Uterus (tissue), 4 donors: ENCODE results near the gene RTKN. TPM values are rescaled to one million over a fixed set of nuclear protein-coding genes. Genes with fewer than 3 reads are reported as not detected.

Experiments used
- DNase-seq, 2 donors: peaks; one replicate each; pipeline ENCODE4 v3.0.0-alpha.2; 2019 to 2020
- H3K27ac ChIP-seq, 2 donors: fragments of 200-600 bp; sonication (generic); 1 replicate in 1 of 2; 2 replicates in 1 of 2; pipeline ENCODE4 v1.5.1; 2016 to 2018
- H3K27me3 ChIP-seq, 2 donors: fragments of 200-600 bp; sonication (generic); one replicate each; pipeline ENCODE4 v1.5.1; 2018 to 2019; ENCODE audit warnings: control low read depth in 1 of 2
- H3K36me3 ChIP-seq, 2 donors: fragments of 200-600 bp; sonication (generic); one replicate each; pipeline ENCODE4 v1.5.1; 2019; ENCODE audit warnings: control low read depth in 1 of 2
- H3K4me1 ChIP-seq, 2 donors: fragments of 200-600 bp; sonication (generic); one replicate each; pipeline ENCODE4 v1.5.1; 2018 to 2019; ENCODE audit warnings: control low read depth in 1 of 2
- H3K4me3 ChIP-seq, 2 donors: fragments of 200-600 bp; sonication (generic); 1 replicate in 1 of 2; 2 replicates in 1 of 2; pipeline ENCODE4 v1.5.1; 2018 to 2019; ENCODE audit warnings: mild to moderate bottlenecking in 1 of 2
- H3K9me3 ChIP-seq, 2 donors: fragments of 200-600 bp; sonication (generic); one replicate each; pipeline ENCODE4 v1.5.1; 2019; ENCODE audit warnings: control low read depth in 1 of 2
- POLR2A ChIP-seq, 2 donors: fragments of 450-650 bp; IDR thresholded peaks; one replicate each; pipeline ENCODE4 v1.6.1; 2016; ENCODE audit warnings: antibody characterized with exemption in 2 of 2, mild to moderate bottlenecking in 1 of 2, moderate library complexity in 1 of 2
- intact Hi-C: fragments of 100-400 bp; cut with DNase I; formaldehyde crosslinking; loops from one replicate; pipeline ENCODE4 v1.15.1; 2023; ENCODE audit warnings: low total_unique reads
- total RNA-seq, 4 donors: library from RNA; depleted of rRNA in 3 of 4; stranded (reverse); fragments of >200 nt in 3 of 4; gene quantifications; one replicate each; pipeline versions ENCODE4 v1.1.0 to v1.2.4, GENCODE V29; 2014 to 2023
- TF ChIP-seq, protein P1 (sequence below), 4 experiments: fragments of 200-600 bp in 2 of 4; fragments of 450-650 bp in 2 of 4; sonication (generic) in 2 of 4; IDR thresholded peaks; one replicate each; pipeline ENCODE4 v1.5.1; 2016 to 2019; ENCODE audit warnings: antibody characterized with exemption in 4 of 4, mild to moderate bottlenecking in 2 of 4, moderate library complexity in 1 of 4
- donor health status: DM: yes; HTN: yes; CAD: no.

RTKN gene
- total RNA-seq, 4 donors from 2014 or later, result 9.8 to 36.3 (median 12.0) TPM

DNA sequence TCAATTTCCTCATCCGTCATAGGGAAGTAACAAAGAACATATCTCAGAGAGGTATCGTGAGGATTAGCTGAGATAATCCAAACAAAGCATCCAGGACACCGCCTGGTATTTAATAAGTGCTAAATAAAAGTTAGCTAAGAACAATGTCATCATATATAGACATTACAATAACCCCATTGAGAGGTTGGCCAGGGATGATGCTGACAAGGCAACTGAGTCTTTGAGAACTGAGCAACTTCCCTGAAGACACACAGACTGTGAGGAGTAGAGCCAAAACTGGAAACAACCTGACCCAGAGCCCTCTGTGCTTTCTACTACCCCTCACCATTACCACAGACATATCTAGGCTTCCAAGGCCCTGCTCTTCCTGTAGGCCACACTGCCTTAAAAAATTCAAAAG, 60.0 kb downstream of the RTKN start:
- intact Hi-C loops, result no loop called here
- Histone ChIP-seq H3K36me3 (no peaks in the 10 kb centered on the region), H3K27ac (no peak overlapping the region), H3K4me1 (peaks cover 5 to 17% of the 10 kb centered on the region in 2 donors), H3K9me3 (no peaks in the 10 kb centered on the region), H3K27me3 (no peaks in the 10 kb centered on the region), H3K4me3 (no peak overlapping the region)
- no peak for TF ChIP-seq POLR2A (IDR thresholded peaks at IDR 0.05)
- no peak for DNase-seq

DNA sequence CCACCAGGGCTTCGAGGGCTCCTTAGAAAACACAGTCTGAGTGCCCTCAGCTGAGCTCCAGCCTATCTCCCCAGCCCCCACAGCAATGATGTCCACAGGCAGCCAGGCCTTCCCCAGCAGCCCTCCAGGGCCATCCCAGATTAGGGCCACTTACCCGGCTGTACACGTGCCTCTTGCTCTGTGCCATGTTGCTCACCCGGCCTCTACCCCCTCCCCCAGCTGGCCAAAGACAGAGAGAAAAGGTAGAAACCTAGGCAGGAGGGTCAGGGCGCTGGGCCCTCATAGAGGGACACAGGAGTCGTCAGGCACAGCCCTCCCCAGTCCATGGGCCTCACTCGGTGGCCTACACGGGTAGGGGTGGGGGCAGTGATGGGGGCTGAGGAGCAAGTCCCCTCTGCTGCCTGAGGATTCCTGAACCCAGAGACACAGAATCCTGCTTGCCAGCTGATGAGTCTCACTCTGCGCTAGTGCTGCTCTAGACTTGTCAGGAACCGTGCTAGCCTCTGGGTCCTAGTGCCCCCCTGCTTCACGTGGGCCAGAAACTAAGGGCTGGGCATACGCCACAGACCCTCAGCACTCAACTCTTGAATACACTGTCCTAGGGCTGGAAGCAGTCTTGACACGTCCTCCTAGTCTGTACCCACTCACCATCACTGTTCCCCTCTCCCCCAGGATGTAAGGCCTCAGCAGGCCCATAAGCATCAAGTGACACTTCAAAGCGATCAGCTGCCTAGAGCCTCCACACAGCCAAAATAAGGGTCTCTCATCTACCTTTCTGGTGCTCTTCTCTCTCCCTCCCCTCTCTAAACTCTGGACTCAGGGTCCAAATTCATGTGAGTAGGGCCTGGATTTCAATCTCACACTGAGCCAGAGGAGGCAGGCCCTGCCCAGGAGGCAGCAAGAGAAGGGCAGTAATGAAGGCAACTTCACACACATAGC, 61.6 kb downstream of the RTKN start, which contains the start of gene DCTN1:
Gene DCTN1, minus strand, starts transcription at position 461 of the 939 bp plus-strand sequence. Its CDS starts 274 bp downstream, at position 187.
- intact Hi-C loops, result no loop called here
- Histone ChIP-seq H3K27ac (peak within 1 kb of the TSS; percentile 22 to 37), H3K36me3 (no peaks in the 10 kb centered on the region), H3K4me3 (peak within 1 kb of the TSS; percentile 33 to 38), H3K4me1 (peaks cover 5 to 17% of the 10 kb centered on the region in 2 donors), H3K9me3 (no peaks in the 10 kb centered on the region), H3K27me3 (no peaks in the 10 kb centered on the region)
- peak; percentile 47 to 48 for DNase-seq
- TF ChIP-seq POLR2A (IDR thresholded peaks at IDR 0.05), result no peak
- TF ChIP-seq, protein P1, sequence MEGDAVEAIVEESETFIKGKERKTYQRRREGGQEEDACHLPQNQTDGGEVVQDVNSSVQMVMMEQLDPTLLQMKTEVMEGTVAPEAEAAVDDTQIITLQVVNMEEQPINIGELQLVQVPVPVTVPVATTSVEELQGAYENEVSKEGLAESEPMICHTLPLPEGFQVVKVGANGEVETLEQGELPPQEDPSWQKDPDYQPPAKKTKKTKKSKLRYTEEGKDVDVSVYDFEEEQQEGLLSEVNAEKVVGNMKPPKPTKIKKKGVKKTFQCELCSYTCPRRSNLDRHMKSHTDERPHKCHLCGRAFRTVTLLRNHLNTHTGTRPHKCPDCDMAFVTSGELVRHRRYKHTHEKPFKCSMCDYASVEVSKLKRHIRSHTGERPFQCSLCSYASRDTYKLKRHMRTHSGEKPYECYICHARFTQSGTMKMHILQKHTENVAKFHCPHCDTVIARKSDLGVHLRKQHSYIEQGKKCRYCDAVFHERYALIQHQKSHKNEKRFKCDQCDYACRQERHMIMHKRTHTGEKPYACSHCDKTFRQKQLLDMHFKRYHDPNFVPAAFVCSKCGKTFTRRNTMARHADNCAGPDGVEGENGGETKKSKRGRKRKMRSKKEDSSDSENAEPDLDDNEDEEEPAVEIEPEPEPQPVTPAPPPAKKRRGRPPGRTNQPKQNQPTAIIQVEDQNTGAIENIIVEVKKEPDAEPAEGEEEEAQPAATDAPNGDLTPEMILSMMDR (IDR thresholded peaks at IDR 0.05), result no peak

DNA sequence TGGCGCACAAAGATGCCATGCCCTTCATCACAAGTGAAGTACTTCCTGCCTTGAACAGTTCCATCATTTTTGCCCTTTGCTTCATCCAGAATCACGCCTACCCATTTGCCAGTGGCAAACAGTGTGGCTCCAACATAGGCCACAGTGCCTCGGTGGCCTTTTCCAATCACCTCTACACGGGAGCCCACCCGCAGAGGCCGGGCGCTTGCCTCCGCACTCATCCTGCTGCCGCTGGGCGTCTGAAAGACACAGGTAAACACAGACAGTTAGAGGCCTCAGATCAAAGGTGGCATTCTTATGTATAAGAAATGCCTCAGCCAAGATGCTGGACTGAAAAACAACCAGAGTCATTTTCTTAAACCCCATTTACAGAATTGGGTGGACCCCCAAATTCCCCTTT, 63.7 kb downstream of the RTKN start:
- Histone ChIP-seq H3K4me3 (no peak overlapping the region), H3K27me3 (no peaks in the 10 kb centered on the region), H3K27ac (no peak overlapping the region), H3K4me1 (peaks cover 5 to 22% of the 10 kb centered on the region in 2 donors), H3K36me3 (no peaks in the 10 kb centered on the region), H3K9me3 (no peaks in the 10 kb centered on the region)
- intact Hi-C loops, result no loop called here
- no peak for DNase-seq
- TF ChIP-seq, protein P1 (IDR thresholded peaks at IDR 0.05), result no peak
- no peak for TF ChIP-seq POLR2A (IDR thresholded peaks at IDR 0.05)

DNA sequence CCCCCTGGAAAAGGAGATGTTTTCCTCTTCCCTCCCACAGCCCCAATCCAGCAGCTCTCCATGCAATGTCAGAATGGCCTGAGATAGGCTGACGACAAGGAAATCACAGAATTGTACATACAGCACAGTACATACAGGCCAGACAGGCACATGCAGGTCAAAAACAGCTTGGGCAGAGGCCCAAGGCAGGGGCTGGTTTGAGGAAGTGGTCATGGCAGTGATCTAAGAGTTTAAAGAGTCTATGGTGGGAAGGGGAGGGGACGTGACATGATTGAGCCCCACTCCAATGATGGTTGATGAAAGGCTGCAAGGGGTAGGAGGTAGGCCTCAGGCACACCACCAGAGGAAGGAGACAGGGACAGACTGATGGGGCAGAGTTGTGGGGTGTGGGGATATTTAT, 65.9 kb downstream of the RTKN start:
- Histone ChIP-seq H3K4me1 (peaks cover 5 to 17% of the 10 kb centered on the region in 2 donors), H3K4me3 (no peak overlapping the region), H3K9me3 (no peaks in the 10 kb centered on the region), H3K27ac (no peak overlapping the region), H3K36me3 (no peaks in the 10 kb centered on the region), H3K27me3 (no peaks in the 10 kb centered on the region)
- intact Hi-C loops, result no loop called here
- TF ChIP-seq POLR2A (IDR thresholded peaks at IDR 0.05), result no peak
- TF ChIP-seq, protein P1 (IDR thresholded peaks at IDR 0.05), result no peak
- DNase-seq, result no peak

Other genes starting within 250 kb of the RTKN start
- gene MTHFD2, start 243.3 kb downstream of the RTKN start, total RNA-seq, result 10 to 100 TPM; 32.0 to 55.5 (median 42.3) TPM
- gene SLC4A5, start 98.5 kb downstream of the RTKN start, total RNA-seq, result 10 to 100 TPM in 1 of 4 donors, 1 to 10 TPM in 3; 2.1 to 15.1 (median 5.3) TPM
- 100 to 1,000 TPM in 2 of 4 donors, 10 to 100 TPM in 2; 48.2 to 140 (median 95.0) TPM for gene DCTN1, start 61.6 kb downstream of the RTKN start, total RNA-seq
- gene C2orf81, start 20.3 kb downstream of the RTKN start, total RNA-seq, result 1 to 10 TPM in 3 of 4 donors, not detected in 1; 2.1 to 5.7 (median 2.9) TPM
- gene WDR54, start 20.2 kb downstream of the RTKN start, total RNA-seq, result 10 to 100 TPM in 3 of 4 donors, not detected in 1; 12.3 to 19.7 (median 16.3) TPM
- gene INO80B, start 13.2 kb upstream of the RTKN start, total RNA-seq, result 10 to 100 TPM; 28.5 to 63.3 (median 48.0) TPM
- gene WBP1, start 16.5 kb upstream of the RTKN start, total RNA-seq, result 10 to 100 TPM; 25.4 to 74.2 (median 50.8) TPM
- 10 to 100 TPM; 20.2 to 56.2 (median 29.8) TPM for gene MOGS, start 23.4 kb upstream of the RTKN start, total RNA-seq
- 100 to 1,000 TPM in 1 of 4 donors, 10 to 100 TPM in 2, 1 to 10 TPM in 1; 8.8 to 101 (median 45.8) TPM for gene MRPL53, start 30.7 kb upstream of the RTKN start, total RNA-seq
- 10 to 100 TPM; 10.9 to 42.8 (median 35.7) TPM for gene CCDC142, start 41.1 kb upstream of the RTKN start, total RNA-seq
- gene TTC31, start 41.1 kb upstream of the RTKN start, total RNA-seq, result 10 to 100 TPM in 3 of 4 donors, 1 to 10 TPM in 1; 8.5 to 29.2 (median 17.5) TPM
- 1 to 10 TPM in 1 of 4 donors, not detected in 3; 2.9 TPM for gene LBX2, start 57.7 kb upstream of the RTKN start, total RNA-seq
- gene PCGF1, start 65.8 kb upstream of the RTKN start, total RNA-seq, result 10 to 100 TPM in 2 of 4 donors, 1 to 10 TPM in 2; 2.9 to 11.3 (median 9.7) TPM
- under 1 TPM in 1 of 4 donors, not detected in 3; 0.55 TPM for gene TLX2, start 72.5 kb upstream of the RTKN start, total RNA-seq
- not detected for gene DQX1, start 84.3 kb upstream of the RTKN start, total RNA-seq
- gene AUP1, start 87.8 kb upstream of the RTKN start, total RNA-seq, result 10 to 100 TPM; 62.8 to 87.0 (median 70.7) TPM
- 10 to 100 TPM; 13.1 to 40.1 (median 33.9) TPM for gene HTRA2, start 88.0 kb upstream of the RTKN start, total RNA-seq
- 10 to 100 TPM in 3 of 4 donors, 1 to 10 TPM in 1; 9.5 to 26.5 (median 17.5) TPM for gene LOXL3, start 112.0 kb upstream of the RTKN start, total RNA-seq
- 10 to 100 TPM in 3 of 4 donors, under 1 TPM in 1; 0.29 to 85.0 (median 13.8) TPM for gene DOK1, start 112.8 kb upstream of the RTKN start, total RNA-seq
- gene M1AP, start 206.4 kb upstream of the RTKN start, total RNA-seq, result under 1 TPM in 2 of 4 donors, not detected in 2; 0.49 to 0.76 TPM
- gene SEMA4F, start 212.3 kb upstream of the RTKN start, total RNA-seq, result 10 to 100 TPM in 1 of 4 donors, 1 to 10 TPM in 3; 1.3 to 14.5 (median 4.8) TPM